ENCODE measurements around the gene TTR.

DNA sequence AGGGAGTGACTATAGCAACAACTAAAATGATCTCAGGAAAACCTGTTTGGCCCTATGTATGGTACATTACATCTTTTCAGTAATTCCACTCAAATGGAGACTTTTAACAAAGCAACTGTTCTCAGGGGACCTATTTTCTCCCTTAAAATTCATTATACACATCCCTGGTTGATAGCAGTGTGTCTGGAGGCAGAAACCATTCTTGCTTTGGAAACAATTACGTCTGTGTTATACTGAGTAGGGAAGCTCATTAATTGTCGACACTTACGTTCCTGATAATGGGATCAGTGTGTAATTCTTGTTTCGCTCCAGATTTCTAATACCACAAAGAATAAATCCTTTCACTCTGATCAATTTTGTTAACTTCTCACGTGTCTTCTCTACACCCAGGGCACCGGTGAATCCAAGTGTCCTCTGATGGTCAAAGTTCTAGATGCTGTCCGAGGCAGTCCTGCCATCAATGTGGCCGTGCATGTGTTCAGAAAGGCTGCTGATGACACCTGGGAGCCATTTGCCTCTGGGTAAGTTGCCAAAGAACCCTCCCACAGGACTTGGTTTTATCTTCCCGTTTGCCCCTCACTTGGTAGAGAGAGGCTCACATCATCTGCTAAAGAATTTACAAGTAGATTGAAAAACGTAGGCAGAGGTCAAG, 955 bp downstream of the TTR start:
- TF ChIP-seq PREB (CRISPR knock-in tag; IDR thresholded peaks at IDR 0.05) (no peak), JUNB (CRISPR knock-in tag; IDR thresholded peaks at IDR 0.05; ENCODE audit: borderline replicate concordance) (no peak), ZNF772 (CRISPR knock-in tag; IDR thresholded peaks at IDR 0.05) (no peak), POLR2A (IDR thresholded peaks at IDR 0.05; ENCODE audit: insufficient read depth in 1 of 2, low read depth in 2 of 2, low read length in 2 of 2) (peak in 1 of 2 experiments; percentile 46; a peak in 2 of 4 replicates), U2AF2 (IDR thresholded peaks at IDR 0.05; ENCODE audit: low read depth, low read length) (no peak), BRF2 (CRISPR knock-in tag; IDR thresholded peaks at IDR 0.05) (no peak), CTCF (CRISPR knock-in tag; IDR thresholded peaks at IDR 0.05) (no peak), SRSF9 (IDR thresholded peaks at IDR 0.05; ENCODE audit: borderline replicate concordance, insufficient read depth, low read depth, low read length, poor library complexity, severe bottlenecking) (no peak), ZNF232 (CRISPR knock-in tag; IDR thresholded peaks at IDR 0.05; ENCODE audit: borderline replicate concordance) (no peak), POLR2AphosphoS5 (IDR thresholded peaks at IDR 0.05; ENCODE audit: low read depth, low read length) (no peak), ZBTB20 (CRISPR knock-in tag; IDR thresholded peaks at IDR 0.05; ENCODE audit: borderline replicate concordance, low read depth) (no peak), CBX5 (CRISPR knock-in tag; IDR thresholded peaks at IDR 0.05; ENCODE audit: borderline replicate concordance) (no peak), BRCA1 (CRISPR knock-in tag; IDR thresholded peaks at IDR 0.05) (no peak)
- TF ChIP-seq, protein P1, sequence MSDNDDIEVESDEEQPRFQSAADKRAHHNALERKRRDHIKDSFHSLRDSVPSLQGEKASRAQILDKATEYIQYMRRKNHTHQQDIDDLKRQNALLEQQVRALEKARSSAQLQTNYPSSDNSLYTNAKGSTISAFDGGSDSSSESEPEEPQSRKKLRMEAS (IDR thresholded peaks at IDR 0.05): no peak

Data from HepG2 (cell line).